GM18526 (cell line): ENCODE measurements around the gene ALG13.

Source experiments
- POLR2A ChIP-seq: IDR thresholded peaks from 3 replicates; pipeline ENCODE4 v1.6.1; 2011; ENCODE audit not compliant: insufficient read length; ENCODE audit errors: extremely low read depth

ALG13 gene

GRCh38 chrX:111680988-111681779, at the start of gene ALG13:
TSS of gene ALG13 (plus strand) at chrX:111681170. CDS start at chrX:111681219, 49 bp downstream.
- TF ChIP-seq POLR2A: peak; percentile 90

- no peak for TF ChIP-seq POLR2A
These were observed 45.9 kb upstream of the ALG13 start for GRCh38 chrX:111634823-111635729.

GRCh38 chrX:111641969-111642368, 39.0 kb upstream of the ALG13 start:
- TF ChIP-seq POLR2A: no peak

GRCh38 chrX:111645607-111646006, 35.4 kb upstream of the ALG13 start:
- TF ChIP-seq POLR2A: no peak

GRCh38 chrX:111646515-111646914, 34.5 kb upstream of the ALG13 start:
- no peak for TF ChIP-seq POLR2A

GRCh38 chrX:111648802-111649201, 32.2 kb upstream of the ALG13 start:
- TF ChIP-seq POLR2A: no peak

GRCh38 chrX:111649638-111650037, 31.3 kb upstream of the ALG13 start:
- TF ChIP-seq POLR2A: no peak

GRCh38 chrX:111650845-111651244, 30.1 kb upstream of the ALG13 start:
- TF ChIP-seq POLR2A: no peak

- no peak for TF ChIP-seq POLR2A
These were observed 28.3 kb upstream of the ALG13 start for GRCh38 chrX:111652719-111653118.

GRCh38 chrX:111661241-111661640, 19.7 kb upstream of the ALG13 start:
- TF ChIP-seq POLR2A: no peak

GRCh38 chrX:111662292-111662691, 18.7 kb upstream of the ALG13 start:
- TF ChIP-seq POLR2A: no peak

- no peak for TF ChIP-seq POLR2A
These were observed 9.3 kb upstream of the ALG13 start for GRCh38 chrX:111671668-111672067.

- no peak for TF ChIP-seq POLR2A
These were observed 6.3 kb downstream of the ALG13 start for GRCh38 chrX:111687305-111687704.

- no peak for TF ChIP-seq POLR2A
These were observed 14.4 kb downstream of the ALG13 start for GRCh38 chrX:111695297-111695880.

- no peak for TF ChIP-seq POLR2A
These were observed 38.6 kb downstream of the ALG13 start for GRCh38 chrX:111719426-111720210.
